ENCODE data around the gene NMS.

DNA sequence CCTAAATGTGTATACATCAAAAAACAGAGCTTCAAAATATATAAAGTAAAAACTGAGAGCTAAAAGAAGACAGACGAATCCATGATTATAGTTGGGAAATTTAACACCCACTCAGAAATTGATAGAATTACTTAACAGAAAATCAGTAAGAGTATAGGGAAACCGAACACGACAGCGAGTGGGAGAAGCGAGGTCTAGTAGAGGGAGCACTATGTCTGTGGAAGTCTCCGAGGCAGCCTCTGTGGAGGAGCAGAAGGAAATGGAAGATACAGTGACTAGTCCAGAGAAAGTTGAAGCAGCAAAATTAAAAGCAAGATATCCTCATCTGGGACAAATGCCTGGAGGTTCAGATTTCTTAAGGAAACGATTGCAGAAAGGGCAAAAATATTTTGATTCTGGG, 38.8 kb downstream of the NMS start:
- TF ChIP-seq CSDC2 (CRISPR knock-in tag; IDR thresholded peaks at IDR 0.05) = no peak
- TF ChIP-seq, protein P1, sequence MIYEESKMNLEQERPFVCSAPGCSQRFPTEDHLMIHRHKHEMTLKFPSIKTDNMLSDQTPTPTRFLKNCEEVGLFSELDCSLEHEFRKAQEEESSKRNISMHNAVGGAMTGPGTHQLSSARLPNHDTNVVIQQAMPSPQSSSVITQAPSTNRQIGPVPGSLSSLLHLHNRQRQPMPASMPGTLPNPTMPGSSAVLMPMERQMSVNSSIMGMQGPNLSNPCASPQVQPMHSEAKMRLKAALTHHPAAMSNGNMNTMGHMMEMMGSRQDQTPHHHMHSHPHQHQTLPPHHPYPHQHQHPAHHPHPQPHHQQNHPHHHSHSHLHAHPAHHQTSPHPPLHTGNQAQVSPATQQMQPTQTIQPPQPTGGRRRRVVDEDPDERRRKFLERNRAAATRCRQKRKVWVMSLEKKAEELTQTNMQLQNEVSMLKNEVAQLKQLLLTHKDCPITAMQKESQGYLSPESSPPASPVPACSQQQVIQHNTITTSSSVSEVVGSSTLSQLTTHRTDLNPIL (CRISPR knock-in tag; IDR thresholded peaks at IDR 0.05; ENCODE audit: low read depth) = no peak
- TF ChIP-seq, protein P2, sequence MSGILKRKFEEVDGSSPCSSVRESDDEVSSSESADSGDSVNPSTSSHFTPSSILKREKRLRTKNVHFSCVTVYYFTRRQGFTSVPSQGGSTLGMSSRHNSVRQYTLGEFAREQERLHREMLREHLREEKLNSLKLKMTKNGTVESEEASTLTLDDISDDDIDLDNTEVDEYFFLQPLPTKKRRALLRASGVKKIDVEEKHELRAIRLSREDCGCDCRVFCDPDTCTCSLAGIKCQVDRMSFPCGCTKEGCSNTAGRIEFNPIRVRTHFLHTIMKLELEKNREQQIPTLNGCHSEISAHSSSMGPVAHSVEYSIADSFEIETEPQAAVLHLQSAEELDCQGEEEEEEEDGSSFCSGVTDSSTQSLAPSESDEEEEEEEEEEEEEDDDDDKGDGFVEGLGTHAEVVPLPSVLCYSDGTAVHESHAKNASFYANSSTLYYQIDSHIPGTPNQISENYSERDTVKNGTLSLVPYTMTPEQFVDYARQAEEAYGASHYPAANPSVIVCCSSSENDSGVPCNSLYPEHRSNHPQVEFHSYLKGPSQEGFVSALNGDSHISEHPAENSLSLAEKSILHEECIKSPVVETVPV (CRISPR knock-in tag; IDR thresholded peaks at IDR 0.05) = no peak
- no peak for TF ChIP-seq ZNF8 (CRISPR knock-in tag; IDR thresholded peaks at IDR 0.05)
- TF ChIP-seq ESRRG (CRISPR knock-in tag; IDR thresholded peaks at IDR 0.05) = no peak
- no peak for TF ChIP-seq RARB (CRISPR knock-in tag; IDR thresholded peaks at IDR 0.05)
- TF ChIP-seq ZFP30 (CRISPR knock-in tag; IDR thresholded peaks at IDR 0.05) = no peak
- TF ChIP-seq, protein P3, sequence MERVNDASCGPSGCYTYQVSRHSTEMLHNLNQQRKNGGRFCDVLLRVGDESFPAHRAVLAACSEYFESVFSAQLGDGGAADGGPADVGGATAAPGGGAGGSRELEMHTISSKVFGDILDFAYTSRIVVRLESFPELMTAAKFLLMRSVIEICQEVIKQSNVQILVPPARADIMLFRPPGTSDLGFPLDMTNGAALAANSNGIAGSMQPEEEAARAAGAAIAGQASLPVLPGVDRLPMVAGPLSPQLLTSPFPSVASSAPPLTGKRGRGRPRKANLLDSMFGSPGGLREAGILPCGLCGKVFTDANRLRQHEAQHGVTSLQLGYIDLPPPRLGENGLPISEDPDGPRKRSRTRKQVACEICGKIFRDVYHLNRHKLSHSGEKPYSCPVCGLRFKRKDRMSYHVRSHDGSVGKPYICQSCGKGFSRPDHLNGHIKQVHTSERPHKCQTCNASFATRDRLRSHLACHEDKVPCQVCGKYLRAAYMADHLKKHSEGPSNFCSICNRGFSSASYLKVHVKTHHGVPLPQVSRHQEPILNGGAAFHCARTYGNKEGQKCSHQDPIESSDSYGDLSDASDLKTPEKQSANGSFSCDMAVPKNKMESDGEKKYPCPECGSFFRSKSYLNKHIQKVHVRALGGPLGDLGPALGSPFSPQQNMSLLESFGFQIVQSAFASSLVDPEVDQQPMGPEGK (CRISPR knock-in tag; IDR thresholded peaks at IDR 0.05; ENCODE audit: borderline replicate concordance) = no peak
- TF ChIP-seq ZFP3 (CRISPR knock-in tag; IDR thresholded peaks at IDR 0.05) = no peak
- no peak for TF ChIP-seq BACH2 (CRISPR knock-in tag; IDR thresholded peaks at IDR 0.05; ENCODE audit: borderline replicate concordance)
- TF ChIP-seq TCF4 (CRISPR knock-in tag; IDR thresholded peaks at IDR 0.05; ENCODE audit: borderline replicate concordance) = no peak
- TF ChIP-seq ARNTL (CRISPR knock-in tag; IDR thresholded peaks at IDR 0.05; ENCODE audit: borderline replicate concordance, low read depth) = no peak
- TF ChIP-seq OSR1 (CRISPR knock-in tag; IDR thresholded peaks at IDR 0.05) = no peak
- TF ChIP-seq PPARA (CRISPR knock-in tag; IDR thresholded peaks at IDR 0.05; ENCODE audit: borderline replicate concordance) = no peak

Data from SK-N-SH treated with all-trans-retinoic acid at 6 μM for 48 hours (cell line).